SK-N-MC (cell line): ENCODE data around the gene MAS1L.

Experiments used
- EZH2 ChIP-seq: fragments of 200-600 bp; sonication (generic); IDR thresholded peaks from one replicate; pipeline ENCODE4 v1.6.1; 2017; ENCODE audit warnings: antibody characterized with exemption
- POLR2AphosphoS5 ChIP-seq: IDR thresholded peaks from 2 replicates; pipeline ENCODE4 v1.6.1; 2012; ENCODE audit warnings: mild to moderate bottlenecking, low read depth, low read length, borderline replicate concordance

DNA sequence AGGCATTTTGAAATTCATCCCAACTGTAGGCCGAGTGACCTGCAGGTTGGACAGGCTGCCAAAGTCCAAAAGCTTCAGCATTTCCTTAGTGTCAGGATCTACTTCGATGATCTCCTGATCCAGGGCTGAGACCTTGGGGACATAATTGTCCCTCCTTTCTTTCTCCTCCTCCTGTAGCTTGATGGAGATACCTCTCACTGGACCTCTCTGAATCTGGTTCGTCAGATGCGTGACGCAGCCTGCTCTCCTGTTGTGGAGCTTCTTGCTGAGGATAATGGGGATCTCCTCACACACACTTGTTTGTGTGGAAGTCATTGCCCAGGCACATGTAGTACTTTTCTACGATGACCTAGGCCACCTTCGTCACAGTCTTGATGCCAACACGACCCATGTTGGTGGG is 1.5 kb upstream of the MAS1L start:
- TF ChIP-seq POLR2AphosphoS5: no peak
- TF ChIP-seq EZH2: no peak
